NCI-H446 treated with DMSO at 0.1 percent for 48 hours (cell line): ENCODE data around the gene RANBP10.
"Not testable (repeated sequence)": the region's sequence is repeated elsewhere in the genome, so short reads cannot be mapped to it uniquely, and the experiment has no call there.

Source experiments
- DNase-seq: peaks from one replicate; lab custom pipeline; 2025; lab: John Stamatoyannopoulos, UW

RANBP10 gene

DNA sequence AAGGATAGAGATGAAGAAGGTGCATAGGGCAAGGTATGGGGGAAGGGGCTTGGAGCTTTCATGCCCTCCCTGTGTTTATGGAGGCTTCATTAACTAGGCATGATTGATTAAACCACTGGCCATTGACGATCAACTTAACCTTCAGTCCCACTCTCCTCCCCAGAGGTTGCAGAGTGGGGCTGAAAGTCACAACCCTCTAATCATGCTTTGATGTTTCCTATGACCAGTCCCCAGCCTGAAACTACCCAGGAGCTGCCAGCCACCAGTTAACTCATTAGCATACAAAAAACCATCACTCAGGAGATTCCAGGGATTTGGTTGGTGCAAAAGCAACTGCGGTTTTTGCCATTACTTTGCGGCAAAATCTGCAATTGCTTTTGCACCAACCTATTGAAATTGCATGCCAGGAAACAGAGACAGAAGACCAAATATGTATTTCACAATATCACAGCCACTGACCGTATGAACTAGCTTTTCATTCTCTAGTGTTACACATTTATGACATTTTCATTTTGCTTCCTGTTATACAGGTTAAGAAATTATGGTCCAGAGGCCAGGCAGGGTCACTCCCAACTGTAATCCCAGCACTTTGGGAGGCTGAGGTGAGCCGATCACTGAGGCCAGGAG lies 92.6 kb downstream of the RANBP10 start:
- no peak for DNase-seq

DNA sequence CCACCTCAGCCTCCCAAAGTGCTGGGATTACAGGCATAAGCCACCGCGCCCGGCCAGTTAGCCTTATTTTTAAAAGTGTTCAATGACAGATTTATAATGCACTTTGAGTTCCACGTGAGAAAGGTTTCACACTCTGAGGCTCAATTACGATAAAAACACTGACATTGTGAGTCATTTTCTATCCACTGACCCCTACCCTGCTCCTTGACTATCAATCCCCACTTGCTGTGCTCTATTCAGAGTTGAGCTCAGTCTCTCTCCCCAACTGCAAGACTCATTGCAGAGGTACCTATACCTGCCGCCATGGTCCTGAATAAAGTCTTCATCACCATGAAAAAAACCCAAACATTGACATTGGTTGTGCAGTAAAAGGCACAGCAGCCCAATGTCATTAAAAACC lies 95.8 kb downstream of the RANBP10 start:
- no peak for DNase-seq

DNA sequence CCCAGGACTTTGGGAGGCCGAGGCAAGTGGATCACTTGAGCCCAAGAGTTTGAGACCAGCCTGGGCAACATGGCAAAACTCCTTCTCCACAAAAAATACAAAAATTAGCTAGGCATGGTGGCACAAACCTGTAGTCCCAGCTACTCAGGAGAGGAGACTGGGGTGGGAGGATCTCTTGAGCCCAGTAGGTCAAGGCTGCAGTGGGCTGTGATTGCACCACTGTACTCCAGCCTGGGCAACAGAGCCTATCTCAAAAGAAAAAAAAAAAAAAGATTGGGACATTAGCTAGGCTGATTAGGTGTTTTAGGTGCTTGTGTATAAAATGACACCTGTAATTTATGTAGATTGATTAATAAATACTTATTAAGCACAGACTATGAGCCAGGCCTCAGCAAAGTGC lies 97.3 kb downstream of the RANBP10 start:
- DNase-seq: no peak

DNA sequence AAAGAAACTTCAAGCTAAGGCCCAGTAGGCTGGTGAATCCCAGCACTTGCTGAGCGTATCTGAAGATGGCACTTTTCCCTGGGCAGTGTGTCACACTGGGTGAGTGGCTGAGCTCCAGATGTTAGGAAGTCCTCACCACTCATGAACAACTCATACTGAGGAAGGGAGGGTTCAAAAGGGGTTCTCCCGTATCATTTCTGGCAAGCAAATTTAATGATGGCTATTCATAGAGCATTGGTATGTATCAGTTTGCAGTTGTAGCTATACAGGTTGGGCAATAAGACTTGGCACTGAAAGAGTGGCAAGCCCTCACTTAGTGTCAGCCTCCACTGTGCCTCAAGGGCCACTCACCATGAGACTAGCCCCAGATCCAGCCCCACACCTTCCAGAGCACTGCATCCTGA lies 98.0 kb downstream of the RANBP10 start:
- DNase-seq: no peak

DNA sequence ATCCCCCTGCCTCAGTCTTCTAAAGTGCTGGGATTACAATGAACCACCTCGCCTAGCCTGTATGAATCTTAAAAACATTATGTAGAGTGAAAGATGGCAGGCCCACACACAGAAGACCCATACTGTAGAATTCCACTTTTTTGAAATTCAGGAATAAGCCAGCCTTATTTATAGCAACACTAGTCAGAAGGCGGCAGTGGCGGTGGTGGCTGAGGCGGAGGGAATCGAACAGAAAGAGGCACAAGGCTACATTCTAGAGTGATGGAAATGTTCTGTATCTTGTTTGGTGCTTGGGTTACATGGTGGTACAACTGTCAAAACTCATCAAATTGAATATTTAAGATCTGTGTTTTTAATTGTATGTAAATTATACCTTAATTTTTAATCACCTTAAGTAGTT lies 98.6 kb downstream of the RANBP10 start:
- no peak for DNase-seq

DNA sequence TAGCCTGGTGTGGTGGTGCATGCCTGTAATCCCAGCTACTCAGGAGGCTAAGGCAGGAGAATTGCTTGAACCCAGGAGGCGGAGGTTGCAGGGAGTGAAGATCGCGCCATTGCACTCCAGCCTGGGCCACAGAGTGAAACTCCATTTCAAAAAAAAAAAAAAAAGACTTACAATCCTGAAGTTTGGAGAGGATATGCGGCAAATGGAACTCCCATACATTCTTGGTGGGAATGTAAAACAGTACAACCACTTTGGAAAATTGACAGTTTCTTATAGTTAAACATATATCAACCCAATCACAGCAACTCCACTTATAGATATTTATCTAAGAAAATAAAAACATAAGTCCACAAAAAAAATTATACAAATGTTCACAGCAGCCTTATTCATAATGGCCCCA lies 99.2 kb downstream of the RANBP10 start:
- no peak for DNase-seq

DNA sequence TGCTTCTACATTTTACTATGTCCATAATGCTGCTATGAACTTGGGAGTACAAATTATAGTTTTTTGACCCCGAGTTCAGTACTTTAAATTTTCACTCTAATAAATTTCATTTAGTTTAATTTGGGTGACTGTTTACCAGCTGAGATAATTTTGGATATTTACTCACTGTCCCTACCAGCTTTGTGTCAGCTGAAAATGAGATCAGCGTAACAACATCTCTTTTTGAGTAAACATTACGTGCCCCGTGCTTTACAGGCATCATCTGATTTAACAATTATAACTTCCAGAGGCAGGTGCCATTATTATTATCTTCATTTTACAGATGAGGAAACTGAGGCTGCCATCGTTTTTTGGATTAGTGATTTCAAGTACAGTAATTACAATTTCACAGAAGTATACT lies 102.2 kb downstream of the RANBP10 start:
- DNase-seq: no peak

DNA sequence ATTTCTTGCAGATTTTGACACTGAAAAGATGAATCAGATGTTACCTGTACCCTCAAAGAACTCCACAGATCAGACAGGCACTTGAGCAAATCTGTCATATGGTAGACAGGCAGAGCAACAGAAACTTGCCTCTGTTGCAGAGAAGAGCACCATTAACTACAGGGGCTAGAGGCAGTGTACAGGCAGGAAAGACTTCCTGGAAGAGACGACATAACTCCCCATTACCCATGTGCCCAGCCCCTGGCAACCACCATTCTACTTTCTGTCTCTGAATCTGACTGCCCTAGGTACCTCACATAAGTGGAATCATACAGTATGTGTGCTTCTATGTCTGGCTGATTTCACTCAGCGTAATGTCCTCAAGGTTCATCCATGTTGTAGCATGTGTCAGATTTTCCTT lies 102.7 kb downstream of the RANBP10 start:
- no peak for DNase-seq

DNA sequence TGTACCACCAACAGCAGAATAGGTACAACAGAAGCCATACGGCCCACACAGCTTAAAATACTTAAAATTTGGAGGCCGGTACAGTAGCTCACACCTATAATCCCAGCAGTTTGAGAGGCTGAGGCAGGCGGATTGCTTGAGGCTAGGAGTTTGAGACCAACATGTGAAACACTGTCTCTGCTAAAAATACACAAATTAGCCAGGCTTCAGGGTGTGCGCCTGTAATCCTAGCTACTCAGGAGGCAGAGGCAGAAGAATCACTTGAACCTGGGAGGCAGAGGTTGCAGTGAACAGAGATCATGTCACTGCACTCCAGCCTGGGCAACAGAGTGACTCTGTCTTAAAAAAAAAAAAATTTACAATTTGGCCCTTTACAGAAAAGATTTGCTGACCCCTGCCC lies 104.2 kb downstream of the RANBP10 start:
- DNase-seq: no peak

DNA sequence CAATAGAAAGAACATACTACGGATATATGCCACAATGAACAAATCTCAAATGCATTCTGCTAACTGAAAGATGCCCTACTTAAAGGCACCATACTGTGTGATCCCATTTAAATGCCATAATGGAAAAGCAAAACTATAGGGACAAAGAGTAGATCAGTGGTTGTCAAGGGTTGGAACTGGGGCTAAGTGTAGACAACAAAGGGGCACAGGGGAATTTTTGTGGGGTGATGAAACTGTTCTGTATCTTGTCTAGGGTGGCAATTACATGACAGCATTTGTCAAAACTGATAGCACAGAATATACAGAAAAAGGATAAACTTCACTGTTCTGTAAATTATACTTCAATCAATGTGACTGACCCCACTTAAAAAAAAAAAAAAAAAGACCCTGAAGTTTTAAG lies 104.9 kb downstream of the RANBP10 start:
- DNase-seq: no peak

DNA sequence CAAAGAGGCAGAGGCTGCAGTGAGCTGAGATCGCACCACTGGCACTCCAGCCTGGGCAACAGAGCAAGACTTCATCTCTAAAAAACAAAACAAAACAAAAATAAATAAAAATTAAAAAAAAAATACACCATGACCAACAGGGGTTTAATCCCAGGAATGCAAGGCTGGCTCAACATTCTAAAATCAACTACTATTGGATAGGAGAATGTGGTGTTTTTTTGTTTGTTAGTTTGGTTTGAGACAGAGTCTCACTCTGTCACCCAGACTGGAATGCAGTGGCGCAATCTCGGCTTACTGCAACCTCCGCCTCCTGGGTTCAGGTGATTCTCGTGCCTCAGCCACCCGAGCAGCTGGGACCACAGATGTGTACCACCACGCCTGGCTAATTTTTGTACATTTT lies 107.1 kb downstream of the RANBP10 start:
- DNase-seq: no peak

DNA sequence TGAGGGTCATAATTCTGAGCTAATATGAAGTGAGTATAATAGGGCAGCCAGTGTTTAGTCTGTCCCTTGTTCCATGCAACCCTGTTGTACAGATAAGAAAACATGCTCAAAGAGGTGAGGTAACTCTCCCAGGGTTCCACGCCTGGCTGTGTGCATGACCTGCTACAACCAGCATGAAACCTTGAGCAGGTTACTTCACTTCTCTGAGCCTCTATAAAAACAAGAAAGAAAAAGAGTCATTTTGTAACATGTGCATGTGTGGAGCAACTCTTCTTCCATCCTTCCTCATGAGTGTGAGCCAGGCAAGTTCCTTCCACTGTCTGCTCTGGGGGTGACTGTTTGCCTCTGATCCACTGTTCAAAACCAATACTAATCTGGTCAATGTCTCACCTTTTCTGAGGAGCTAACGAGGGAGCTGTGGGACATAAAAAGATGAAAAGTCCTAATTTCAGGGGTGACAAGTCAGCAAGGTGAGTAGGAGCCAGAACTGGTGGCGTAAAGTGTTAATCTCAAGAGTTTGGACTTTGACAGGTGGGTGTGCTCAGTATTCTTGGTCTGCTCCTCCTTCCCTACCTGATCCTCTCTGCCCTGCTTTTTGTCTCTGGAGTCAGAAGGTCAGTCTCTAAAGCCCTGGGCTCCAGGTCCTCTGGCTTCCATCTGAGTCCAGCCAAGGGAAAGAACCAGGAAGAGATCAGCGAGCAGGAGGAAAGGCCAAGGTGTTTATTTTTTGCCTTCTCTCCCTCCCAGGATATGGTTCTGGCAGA lies 108.8 kb downstream of the RANBP10 start:
- DNase-seq: no peak

DNA sequence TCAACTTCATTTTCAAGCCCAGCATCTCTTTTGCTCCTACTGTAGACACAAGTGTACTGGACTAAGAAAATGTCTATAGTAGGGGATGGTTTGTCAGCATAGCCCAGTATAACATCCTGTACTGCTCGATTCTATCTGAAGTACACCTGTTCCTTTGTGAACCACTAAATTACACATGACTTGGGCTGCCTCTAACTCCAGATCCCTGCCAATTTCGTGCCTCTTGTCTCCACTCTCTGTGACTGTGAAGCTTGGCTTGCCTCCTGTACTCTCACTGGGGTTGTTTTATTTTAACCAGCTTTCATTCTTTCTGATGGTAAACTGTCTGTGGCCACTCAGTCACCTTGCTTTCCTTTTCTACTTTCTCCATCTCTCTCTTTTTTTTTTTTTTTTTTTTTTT lies 111.7 kb downstream of the RANBP10 start:
- DNase-seq: no peak

DNA sequence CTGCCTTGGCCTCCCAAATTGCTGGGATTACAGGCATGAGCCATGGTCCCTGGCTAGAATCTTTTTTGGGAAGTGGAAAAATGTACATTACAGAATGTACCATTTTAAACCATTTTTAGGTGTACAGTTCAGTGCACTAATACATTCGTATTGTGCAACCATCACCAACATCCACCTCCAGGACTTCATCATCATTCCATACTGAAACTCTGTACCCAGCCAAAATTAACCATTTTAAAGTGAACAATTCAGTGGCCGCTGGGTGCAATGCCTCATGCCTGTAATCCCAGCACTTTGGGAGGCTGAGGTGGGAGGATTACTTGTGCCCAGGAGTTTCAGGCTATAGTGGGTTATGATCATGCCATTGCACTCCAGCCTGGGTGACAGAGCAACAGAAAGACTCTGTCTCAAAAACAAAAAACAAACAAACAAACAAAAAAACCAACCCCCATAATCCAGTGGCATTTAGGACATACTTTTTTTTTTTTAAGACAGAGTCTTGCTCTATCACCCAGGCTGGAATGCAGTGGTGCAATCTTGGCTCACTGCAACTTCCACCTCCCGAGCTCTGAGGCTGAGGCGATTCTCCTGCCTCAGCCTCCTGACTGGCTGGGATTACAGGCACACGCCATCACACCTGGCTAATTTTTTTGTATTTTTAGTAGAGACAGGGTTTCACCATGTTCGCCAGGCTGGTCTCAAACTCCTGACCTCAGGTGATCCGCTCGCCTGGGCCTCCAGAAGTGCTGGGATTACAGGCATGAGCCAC lies 112.7 kb downstream of the RANBP10 start:
- not testable (repeated sequence) for DNase-seq

DNA sequence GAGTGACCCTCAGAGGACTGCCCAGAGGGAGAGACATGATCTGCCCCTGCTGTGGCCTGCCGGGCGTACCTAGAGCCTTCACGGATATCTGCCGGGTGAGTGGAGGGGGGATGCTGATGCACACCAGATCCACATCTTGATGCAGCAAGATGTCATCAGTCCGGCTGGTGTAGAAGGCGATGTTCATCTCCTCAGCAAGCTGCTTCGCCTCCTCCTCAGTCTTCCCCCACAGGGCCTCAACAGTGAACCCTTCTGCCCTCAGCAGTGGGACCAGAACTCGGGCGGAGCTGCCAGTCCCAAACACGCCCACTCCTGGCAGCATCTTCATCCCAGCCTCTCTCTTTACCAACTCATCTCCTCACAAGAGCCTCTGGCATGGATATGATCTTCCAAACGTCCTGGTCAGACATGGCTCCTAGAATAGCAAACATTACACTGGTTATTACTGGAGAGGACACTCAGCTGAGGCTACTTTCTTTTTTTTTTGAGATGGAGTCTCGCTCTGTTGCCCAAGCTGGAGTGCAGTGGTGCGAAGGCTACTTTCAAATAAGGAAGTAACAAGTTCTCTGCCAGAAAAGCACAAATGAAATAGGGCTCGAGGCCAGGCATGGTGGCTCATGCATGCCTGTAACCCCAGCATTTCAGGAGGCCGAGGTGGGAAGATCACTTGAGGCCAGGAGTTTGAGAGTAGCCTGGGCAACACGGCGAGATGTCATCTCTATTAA lies 120.8 kb downstream of the RANBP10 start:
- DNase-seq: no peak

DNA sequence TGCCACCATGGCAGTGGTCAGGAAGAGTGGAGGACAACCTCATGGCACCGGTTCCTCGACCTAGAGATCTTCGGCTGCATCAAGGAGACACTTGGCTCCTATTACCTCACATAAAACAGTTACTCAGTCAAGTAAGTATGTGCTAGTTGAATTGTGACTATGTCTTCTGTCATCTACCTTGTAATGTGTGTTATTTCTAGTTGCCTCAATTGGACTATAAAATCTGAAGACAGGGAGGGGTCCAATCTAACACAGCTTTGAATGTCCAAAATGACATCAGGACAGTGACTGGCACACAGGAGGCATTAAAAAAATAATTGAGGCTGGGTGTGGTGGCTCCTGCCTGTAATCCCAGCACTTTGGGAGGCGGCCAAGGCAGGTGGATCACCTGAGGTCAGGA lies 122.6 kb downstream of the RANBP10 start:
- DNase-seq: no peak

DNA sequence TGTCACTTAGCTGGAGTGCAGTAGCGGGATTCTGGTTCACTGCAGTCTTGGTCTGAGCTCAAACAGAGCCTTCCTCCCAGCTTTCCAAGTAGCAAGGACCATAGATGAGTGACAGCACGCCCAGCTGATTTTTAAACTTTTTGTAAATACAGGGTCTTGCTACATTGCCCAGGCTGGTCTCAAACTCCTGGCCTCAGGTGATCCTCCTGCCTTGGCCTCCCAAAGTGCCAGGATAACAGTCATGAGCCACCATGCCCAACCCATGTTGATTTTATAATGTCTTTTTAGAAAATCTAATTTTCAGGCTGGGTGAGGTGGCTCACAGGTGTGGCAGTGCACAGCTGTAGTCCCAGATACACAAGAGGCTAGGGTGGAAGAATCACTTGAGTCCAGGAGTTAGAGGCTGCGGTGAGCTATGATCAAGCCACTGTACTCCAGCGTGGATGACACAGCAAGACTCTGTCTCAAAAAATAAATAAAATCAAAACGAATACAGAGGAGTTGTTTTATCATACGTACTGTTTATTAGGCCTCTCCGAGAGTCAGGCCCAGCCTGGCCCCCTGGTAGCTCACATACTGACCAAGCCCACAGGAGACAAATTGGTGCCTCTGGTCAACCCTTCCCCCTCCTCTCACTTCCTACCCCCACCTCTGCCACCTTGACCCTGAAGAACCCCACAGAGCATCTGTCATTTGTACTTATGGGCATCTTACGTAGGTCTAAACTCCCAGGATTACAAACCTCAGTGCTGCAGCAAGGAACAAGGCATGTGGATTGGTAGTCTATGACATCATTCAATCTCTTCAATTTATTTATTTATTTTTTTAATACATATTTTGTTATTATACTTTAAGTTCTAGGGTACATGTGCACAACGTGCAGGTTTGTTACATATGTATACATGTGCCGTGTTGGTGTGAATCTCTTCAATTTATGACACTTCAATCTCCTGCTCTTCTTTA lies 126.1 kb downstream of the RANBP10 start:
- no peak for DNase-seq

DNA sequence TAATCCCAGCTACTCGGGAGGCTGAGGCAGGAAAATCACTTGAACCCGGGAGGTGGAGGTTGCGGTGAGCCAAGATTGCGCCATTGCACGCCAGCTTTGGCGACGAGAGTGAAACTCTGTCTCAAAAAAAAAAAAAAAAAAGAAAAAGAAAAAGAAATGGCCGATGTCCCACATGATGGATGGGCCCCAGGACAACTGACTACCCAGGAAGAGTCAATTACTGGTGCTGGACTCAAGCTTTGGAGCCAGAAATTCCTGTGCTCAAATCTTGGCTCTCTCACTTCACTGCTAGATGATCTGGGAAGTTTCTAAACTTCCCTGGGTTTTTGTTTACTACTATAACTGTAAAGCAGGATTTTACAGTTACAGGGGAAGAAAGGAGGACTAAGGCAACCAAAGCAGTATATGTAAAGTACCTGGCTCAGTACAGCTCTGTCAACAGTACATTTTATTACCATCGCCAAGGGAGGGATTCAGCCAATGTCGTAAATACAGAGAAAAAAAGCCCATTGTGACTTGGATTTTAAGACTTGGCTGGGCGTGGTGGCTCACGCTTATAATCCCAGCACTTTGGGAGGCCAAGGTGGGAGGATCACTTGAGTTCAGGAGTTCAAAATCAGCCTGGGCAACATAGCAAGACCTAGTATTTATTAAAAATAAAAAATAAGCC lies 127.9 kb downstream of the RANBP10 start:
- DNase-seq: no peak

DNA sequence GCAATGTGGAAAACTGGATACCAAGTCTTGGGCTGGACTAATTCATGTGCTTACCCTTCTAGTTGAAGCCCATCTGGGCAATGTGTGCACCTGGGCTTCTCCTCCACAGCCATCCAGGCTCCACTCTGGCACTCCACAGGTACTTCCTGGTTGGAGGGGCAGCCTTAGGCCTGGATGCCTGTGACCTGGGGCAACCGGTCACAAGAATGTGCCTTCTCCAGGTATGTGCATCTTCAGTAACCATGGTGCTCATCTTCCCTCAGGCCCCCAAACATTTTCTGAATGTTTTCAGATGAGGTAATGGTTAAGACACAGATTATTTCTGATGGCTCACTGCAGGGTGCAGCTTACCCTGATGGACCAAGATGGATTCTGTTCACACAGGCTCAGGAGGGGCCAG lies 128.6 kb downstream of the RANBP10 start:
- no peak for DNase-seq

DNA sequence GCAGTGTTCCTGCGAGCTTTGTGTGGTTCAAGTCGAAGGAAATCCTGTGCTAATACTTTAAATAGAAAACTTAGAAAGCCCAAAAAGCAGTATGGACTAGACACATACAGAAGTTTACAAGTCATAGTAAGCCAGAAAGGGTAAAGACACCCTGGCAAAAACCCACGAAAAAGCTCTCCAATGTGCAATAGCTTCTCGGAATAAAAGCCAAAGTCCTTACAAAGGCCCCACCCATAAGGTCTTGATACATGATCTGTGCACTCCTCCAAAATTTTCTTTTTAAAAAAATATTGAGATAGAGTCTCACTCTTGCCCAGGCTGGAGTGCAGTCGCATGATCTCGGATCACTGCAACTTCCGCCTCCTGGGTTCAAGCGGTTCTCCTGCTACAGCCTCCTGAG lies 129.4 kb downstream of the RANBP10 start:
- DNase-seq: no peak

DNA sequence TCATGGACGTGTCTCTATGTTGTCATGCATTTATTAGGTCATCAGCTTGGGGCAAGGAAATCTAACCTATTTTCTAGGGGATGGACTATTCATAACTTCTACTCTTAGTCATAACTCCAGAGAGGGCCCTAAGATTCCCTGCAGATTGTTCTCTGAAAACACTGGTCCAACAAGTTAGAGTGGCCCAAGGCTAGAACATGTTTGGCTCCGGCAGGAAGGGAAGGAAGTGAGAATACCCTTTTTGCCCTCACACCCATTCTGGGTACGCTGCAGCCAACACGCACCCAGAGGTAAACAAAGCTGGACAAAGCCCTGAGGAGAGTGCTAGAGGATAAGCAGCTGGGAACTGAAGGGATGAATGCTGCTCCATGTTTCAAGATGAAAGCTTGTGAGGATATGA lies 129.8 kb downstream of the RANBP10 start:
- no peak for DNase-seq
